IMR-90 (cell line): Measurements from ENCODE around the gene TCF7L2. TPM values are rescaled to one million over a fixed set of nuclear protein-coding genes. Genes with fewer than 3 reads are reported as not detected.

Source experiments
- ATAC-seq: fragments of 200-7000 bp; cut with Tn5 transposase; 2 replicates; pipeline ENCODE4 v1.9.1; 2020; ENCODE audit warnings: low read depth, mild to moderate bottlenecking, moderate library complexity
- BruUV-seq: library from RNA; stranded (reverse); fragments of 400-500 nt; replicated peaks from 2 replicates; lab custom pipeline; 2021; lab: Mats Ljungman, UMichigan
- CTCF ChIA-PET: fragments of 300-600 bp; formaldehyde crosslinking; extraction: SDS; loops from one replicate; lab custom pipeline; 2021; ENCODE audit warnings: antibody characterized with exemption; lab: Yijun Ruan, JAX
- POLR2A ChIA-PET: fragments of 300-600 bp; sonication (Branson Sonifier 250); formaldehyde crosslinking; loops from one replicate; lab custom pipeline; 2022; ENCODE audit warnings: antibody characterized with exemption; ENCODE audit not compliant: unreplicated experiment; lab: Charles Lee
- DNase-seq: peaks from one replicate; pipeline ENCODE4 v3.0.0; 2013
- H2AFZ ChIP-seq: replicated peaks from 2 replicates; pipeline ENCODE3; 2013; ENCODE audit warnings: low read length, mild to moderate bottlenecking; ENCODE audit not compliant: poor library complexity
- H2AK5ac ChIP-seq: 2 replicates; pipeline ENCODE4 v1.6.1; 2013; ENCODE audit warnings: low read depth, low read length, inconsistent platforms
- H2AK9ac ChIP-seq: replicated peaks from 2 replicates; pipeline ENCODE3; 2013; ENCODE audit warnings: mild to moderate bottlenecking, low read depth, low read length, moderate library complexity; ENCODE audit not compliant: poor library complexity
- H2BK120ac ChIP-seq: 2 replicates; pipeline ENCODE4 v1.6.1; 2013; ENCODE audit warnings: low read depth, low read length, inconsistent platforms
- H2BK15ac ChIP-seq: 3 replicates; pipeline ENCODE4 v1.6.1; 2013; ENCODE audit warnings: low read depth, low read length, inconsistent platforms
- H2BK20ac ChIP-seq: 2 replicates; pipeline ENCODE4 v1.6.1; 2013; ENCODE audit warnings: low read depth, mild to moderate bottlenecking, inconsistent platforms, low read length, moderate library complexity
- H2BK5ac ChIP-seq: 2 replicates; pipeline ENCODE4 v1.6.1; 2013; ENCODE audit warnings: mild to moderate bottlenecking, low read depth, low read length, inconsistent platforms; ENCODE audit not compliant: poor library complexity, severe bottlenecking
- H3K14ac ChIP-seq: replicated peaks from 2 replicates; pipeline ENCODE4 v1.6.1; 2013; ENCODE audit warnings: low read depth, low read length, inconsistent platforms
- H3K18ac ChIP-seq: 2 replicates; pipeline ENCODE4 v1.6.1; 2013; ENCODE audit warnings: low read depth, low read length, control low read depth
- H3K23ac ChIP-seq: 2 replicates; pipeline ENCODE4 v1.6.1; 2013; ENCODE audit warnings: low read depth, low read length, inconsistent platforms
- H3K27ac ChIP-seq: 2 replicates; pipeline ENCODE4 v1.5.1; 2013; ENCODE audit warnings: mild to moderate bottlenecking, control low read depth, low read length; ENCODE audit not compliant: insufficient read depth
- H3K27me3 ChIP-seq: 2 replicates; pipeline ENCODE4 v1.6.1; 2013; ENCODE audit warnings: low read length; ENCODE audit not compliant: control insufficient read depth, insufficient read depth
- H3K36me3 ChIP-seq: 2 replicates; pipeline ENCODE4 v1.6.1; 2013; ENCODE audit warnings: low read length, mixed read lengths; ENCODE audit not compliant: control insufficient read depth, insufficient read depth
- H3K4ac ChIP-seq: 2 replicates; pipeline ENCODE4 v1.6.1; 2013; ENCODE audit warnings: low read depth, low read length, inconsistent platforms
- H3K4me1 ChIP-seq: 2 replicates; pipeline ENCODE4 v1.6.1; 2013; ENCODE audit warnings: low read length, mixed read lengths; ENCODE audit not compliant: control insufficient read depth, insufficient read depth
- H3K4me2 ChIP-seq: 2 replicates; pipeline ENCODE4 v1.6.1; 2013; ENCODE audit warnings: low read depth, mild to moderate bottlenecking, control low read depth, low read length, moderate library complexity
- H3K4me3 ChIP-seq: 2 replicates; pipeline ENCODE4 v1.5.1; 2013; ENCODE audit warnings: low read depth, mild to moderate bottlenecking, control low read depth, low read length, moderate library complexity; ENCODE audit not compliant: insufficient read depth
- H3K56ac ChIP-seq: 2 replicates; pipeline ENCODE4 v1.6.1; 2013; ENCODE audit warnings: low read length, inconsistent platforms; ENCODE audit not compliant: insufficient read depth; ENCODE audit errors: extremely low read depth
- H3K79me1 ChIP-seq, 2 experiments: 2 replicates each; pipeline ENCODE4 v1.6.1; 2013; ENCODE audit warnings: low read length in 2 of 2, inconsistent platforms in 1 of 2, low read depth in 1 of 2
- H3K9ac ChIP-seq: 2 replicates; pipeline ENCODE4 v1.6.1; 2013; ENCODE audit warnings: low read depth, low read length, control low read depth
- H3K9me1 ChIP-seq: 2 replicates; pipeline ENCODE4 v1.6.1; 2013; ENCODE audit warnings: low read length, inconsistent platforms; ENCODE audit not compliant: insufficient read depth
- H3K9me3 ChIP-seq: 2 replicates; pipeline ENCODE4 v1.6.1; 2013; ENCODE audit warnings: low read length; ENCODE audit not compliant: control insufficient read depth, insufficient read depth
- H4K20me1 ChIP-seq: 2 replicates; pipeline ENCODE4 v1.6.1; 2013; ENCODE audit warnings: low read length, inconsistent platforms; ENCODE audit not compliant: insufficient read depth
- H4K5ac ChIP-seq: 2 replicates; pipeline ENCODE4 v1.6.1; 2013; ENCODE audit warnings: mild to moderate bottlenecking, low read depth, low read length, control low read depth
- H4K8ac ChIP-seq, 2 experiments: 2 replicates each; pipeline ENCODE4 v1.6.1; 2013; ENCODE audit warnings: low read depth in 2 of 2, low read length in 2 of 2, control low read depth in 1 of 2, inconsistent platforms in 1 of 2
- H4K91ac ChIP-seq: 2 replicates; pipeline ENCODE4 v1.6.1; 2013; ENCODE audit warnings: low read depth, low read length, inconsistent platforms; ENCODE audit not compliant: insufficient read depth
- BHLHE40 ChIP-seq: fragments of 150-350 bp; IDR thresholded peaks from 2 replicates; pipeline ENCODE4 v1.6.1; 2016; ENCODE audit warnings: mild to moderate bottlenecking, low read depth, low read length
- CEBPB ChIP-seq: IDR thresholded peaks from 2 replicates; pipeline ENCODE4 v1.6.1; 2012; ENCODE audit warnings: low read depth, low read length, improper control_type of control experiment
- MAZ ChIP-seq: IDR thresholded peaks from 2 replicates; pipeline ENCODE4 v1.6.1; 2012; ENCODE audit warnings: low read depth, mild to moderate bottlenecking, low read length, improper control_type of control experiment, moderate library complexity, borderline replicate concordance
- RAD21 ChIP-seq: IDR thresholded peaks from 2 replicates; pipeline ENCODE4 v1.6.1; 2012; ENCODE audit warnings: low read length, improper control_type of control experiment
- RCOR1 ChIP-seq: IDR thresholded peaks from 2 replicates; pipeline ENCODE4 v1.6.1; 2012; ENCODE audit warnings: mild to moderate bottlenecking, low read length, improper control_type of control experiment; ENCODE audit not compliant: insufficient replicate concordance
- RFX5 ChIP-seq: IDR thresholded peaks from 2 replicates; pipeline ENCODE4 v1.8.0; 2012; ENCODE audit warnings: low read depth, mild to moderate bottlenecking, low read length, moderate library complexity
- SMC3 ChIP-seq: fragments of 150-350 bp; IDR thresholded peaks from 2 replicates; pipeline ENCODE4 v1.6.1; 2016; ENCODE audit warnings: low read depth, mild to moderate bottlenecking, antibody characterized with exemption, low read length, moderate library complexity
- USF2 ChIP-seq: fragments of 150-350 bp; IDR thresholded peaks from 2 replicates; pipeline ENCODE4 v1.6.1; 2017; ENCODE audit warnings: mild to moderate bottlenecking, antibody characterized with exemption, low read length, low read depth
- WGBS, 2 experiments: methylation state at CpG; one replicate each; pipeline versions ENCODE4 v1.1.5 to v1.1.7; 2013; ENCODE audit warnings: missing lambda C conversion rate in 2 of 2; ENCODE audit not compliant: insufficient read length in 1 of 2; ENCODE audit errors: extremely low coverage in 2 of 2; 5-methylcytosine and 5-hydroxymethylcytosine counted together
- dilution Hi-C: fragments of 300-500 bp; cut with HindIII; formaldehyde crosslinking; loops from one replicate; pipeline ENCODE4 v1.14.3; 2018; ENCODE audit warnings: low sequenced_read_pairs; ENCODE audit not compliant: unreplicated experiment
- in situ Hi-C: fragments of 300-500 bp; cut with MboI; formaldehyde crosslinking; loops from 3 replicates; pipeline ENCODE4 v1.14.3; 2019; ENCODE audit warnings: low sequenced_read_pairs, inconsistent platforms, mixed read lengths
- intact Hi-C: fragments of 100-400 bp; cut with micrococcal nuclease; formaldehyde crosslinking; loops from 2 replicates; pipeline ENCODE4 v1.10.0; 2022
- polyA plus RNA-seq, 3 experiments: library from polyadenylated mRNA; depleted of rRNA; stranded (reverse); fragments of >200 nt; gene quantifications; 2 replicates each; pipeline ENCODE4 v1.2.3, GENCODE V29; 2012; ENCODE audit warnings: low replicate concordance in 1 of 3
- total RNA-seq: library from RNA; depleted of rRNA; stranded (reverse); fragments of >200 nt; gene quantifications from 2 replicates; pipeline ENCODE4 v1.2.3, GENCODE V29; 2012

TCF7L2 gene
- total and polyA plus RNA-seq, 2 of the 4 experiments (the other 2 are of a cell fraction): 1.3 to 12.2 TPM

GRCh38 chr10:113096128-113096996 is 146.3 kb downstream of the TCF7L2 start:
- no CpG with 5 or more reads among the region's 11 CpGs for WGBS, 2 experiments

More at GRCh38 chr10:113096128-113096996, 146.3 kb downstream of the TCF7L2 start:
- intact Hi-C loops (no loop called here), in situ Hi-C loops (no loop called here), dilution Hi-C loops (no loop called here)
- ATAC-seq: no peak
- H2AFZ ChIP-seq: no peak overlapping the region
- TF ChIP-seq CEBPB: no peak
- no peak for TF ChIP-seq SMC3
- no peak for TF ChIP-seq RCOR1
- no peak for TF ChIP-seq BHLHE40
- no peak for TF ChIP-seq USF2
- TF ChIP-seq RFX5: no peak
- TF ChIP-seq MAZ: no peak
- no peak for TF ChIP-seq RAD21
- no peaks in the 10 kb centered on the region for H3K9me3 ChIP-seq
- no peak overlapping the region for H3K27ac ChIP-seq
- BruUV-seq: no TSS peak
- no peak overlapping the region for H2AK9ac ChIP-seq
- no peak overlapping the region for H3K14ac ChIP-seq
- no peaks in the 10 kb centered on the region for H3K27me3 ChIP-seq
- no peak overlapping the region; the same call in 1 of the 2 replicates for H4K91ac ChIP-seq
- ChIA-PET POLR2A (no interaction called here), CTCF (no interaction called here)
- H2BK5ac ChIP-seq: no peak overlapping the region
- DNase-seq: no peak
- H3K4me2 ChIP-seq: no peak overlapping the region
- no peaks in the 10 kb centered on the region for H4K20me1 ChIP-seq
- peaks cover 11% of the 10 kb centered on the region for H3K9me1 ChIP-seq
- H2AK5ac ChIP-seq: peak overlapping the region; percentile 53; the same call in 1 of the 2 replicates
- H4K8ac ChIP-seq: peak overlapping the region in 1 of 2 experiments; percentile 22; a peak in 1 of 4 replicates
- 0 out of 2 replicates have a peak overlapping the region, but pooled peaks have one; percentile 5 for H2BK20ac ChIP-seq
- peaks cover 12% of the 10 kb centered on the region for H3K36me3 ChIP-seq
- H4K5ac ChIP-seq: no peak overlapping the region; the same call in 1 of the 2 replicates
- no peak overlapping the region for H3K18ac ChIP-seq
- no peak overlapping the region for H2BK15ac ChIP-seq
- no peak overlapping the region for H3K56ac ChIP-seq
- peak overlapping the region; percentile 26; the same call in 1 of the 2 replicates for H2BK120ac ChIP-seq
- no peak overlapping the region for H3K4me3 ChIP-seq
- peaks cover 14% of the 10 kb centered on the region for H3K4me1 ChIP-seq
- H3K23ac ChIP-seq: no peak overlapping the region
- H3K79me1 ChIP-seq: peaks cover 24 to 55% of the 10 kb centered on the region in 2 experiments
- no peak overlapping the region for H3K9ac ChIP-seq
- peak overlapping the region; percentile 41 for H3K4ac ChIP-seq
